ENCODE data around the gene ZC3H18.

Gene ZC3H18

GRCh38 chr16:88642881-88643643, 72.9 kb downstream of the ZC3H18 start:
- no peak for DNase-seq

GRCh38 chr16:88643644-88643932, 73.4 kb downstream of the ZC3H18 start:
- no peak for DNase-seq

- DNase-seq, result no peak
Measured at GRCh38 chr16:88645455-88645854, 75.3 kb downstream of the ZC3H18 start.

- no peak for DNase-seq
Measured at GRCh38 chr16:88645941-88646340, 75.7 kb downstream of the ZC3H18 start.

GRCh38 chr16:88646345-88647034, 76.3 kb downstream of the ZC3H18 start:
- no peak for DNase-seq

GRCh38 chr16:88647178-88648070, 77.2 kb downstream of the ZC3H18 start:
- DNase-seq, result no peak

- peak; percentile 88 for DNase-seq
Measured at GRCh38 chr16:88649195-88649923, 79.2 kb downstream of the ZC3H18 start.

- no peak for DNase-seq
Measured at GRCh38 chr16:88649924-88650748, 79.9 kb downstream of the ZC3H18 start.

- DNase-seq, result no peak
Measured at GRCh38 chr16:88650749-88651275, 80.6 kb downstream of the ZC3H18 start, which contains the start of gene CYBA. Gene CYBA, minus strand, starts transcription at chr16:88651053. Its CDS starts 40 bp downstream, at chr16:88651013.

- peak; percentile 23 for DNase-seq
Measured at GRCh38 chr16:88651276-88651988, 81.2 kb downstream of the ZC3H18 start.

GRCh38 chr16:88651989-88652761, 82.0 kb downstream of the ZC3H18 start:
- no peak for DNase-seq

GRCh38 chr16:88652762-88653063, 82.5 kb downstream of the ZC3H18 start:
- no peak for DNase-seq

GRCh38 chr16:88653101-88653500, 82.9 kb downstream of the ZC3H18 start:
- no peak for DNase-seq

- no peak for DNase-seq
Measured at GRCh38 chr16:88653596-88654362, 83.6 kb downstream of the ZC3H18 start.

- DNase-seq, result no peak
Measured at GRCh38 chr16:88654363-88655052, 84.3 kb downstream of the ZC3H18 start.

GRCh38 chr16:88655053-88655732, 85.0 kb downstream of the ZC3H18 start:
- DNase-seq, result no peak

- no peak for DNase-seq
Measured at GRCh38 chr16:88655733-88656281, 85.6 kb downstream of the ZC3H18 start.
